ENCODE results near the gene MARS1. TPM values are rescaled to one million over a fixed set of nuclear protein-coding genes. Genes with fewer than 3 reads are reported as not detected.
"Not testable (repeated sequence)": the region's sequence is repeated elsewhere in the genome, so short reads cannot be mapped to it uniquely, and the experiment has no call there.

Gene MARS1
- total RNA-seq, 2 donors from 2014 or later = 575 to 653 TPM

- Mint-ChIP-seq H3K36me3 (ENCODE audit: insufficient read depth in 2 of 2) (peaks cover 19 to 45% of the 10 kb centered on the region in 2 donors), H3K4me1 (ENCODE audit: low read depth) (peaks cover 19% of the 10 kb centered on the region), H3K9me3 (no peaks in the 10 kb centered on the region), H3K27me3 (ENCODE audit: low read depth) (no peaks in the 10 kb centered on the region), H3K27ac (peak overlapping the region; percentile 31), H3K4me3 (no peak overlapping the region)
- DNase-seq = no peak
- no peak for ATAC-seq (replicated peaks in 1 of 2)
Observed at GRCh38 chr12:57513266-57513665, 25.4 kb downstream of the MARS1 start.

DNA sequence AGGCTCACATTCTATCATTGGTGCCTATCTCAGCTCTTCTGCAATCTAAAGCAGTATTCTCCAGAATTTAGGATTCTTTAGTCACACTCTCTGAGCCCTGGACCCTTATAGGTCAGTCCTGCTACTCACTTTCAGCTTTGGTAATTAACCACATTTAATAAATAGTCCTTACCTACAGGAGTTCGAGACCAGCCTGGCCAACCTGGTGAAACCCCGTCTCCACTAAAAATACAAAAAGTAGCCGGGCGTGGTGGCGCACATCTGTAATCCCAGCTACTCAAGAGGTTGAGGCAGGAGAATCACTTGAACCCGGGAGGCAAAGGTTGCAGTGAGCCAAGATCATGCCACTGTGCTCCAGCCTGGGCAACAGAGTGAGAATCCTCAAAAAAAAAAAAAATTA is 25.8 kb downstream of the MARS1 start:
- Mint-ChIP-seq H3K36me3 (ENCODE audit: insufficient read depth in 2 of 2) (peaks cover 22 to 49% of the 10 kb centered on the region in 2 donors), H3K4me1 (ENCODE audit: low read depth) (peaks cover 23% of the 10 kb centered on the region)
- H3K27me3 Mint-ChIP-seq (ENCODE audit: low read depth); ATAC-seq (replicated peaks in 1 of 2); H3K27ac Mint-ChIP-seq; H3K4me3 Mint-ChIP-seq; DNase-seq; H3K9me3 Mint-ChIP-seq: not testable (repeated sequence)

GRCh38 chr12:57514246-57514645 is 26.4 kb downstream of the MARS1 start:
- Mint-ChIP-seq H3K4me1 (ENCODE audit: low read depth) (peaks cover 28% of the 10 kb centered on the region), H3K36me3 (ENCODE audit: insufficient read depth in 2 of 2) (peaks cover 24 to 51% of the 10 kb centered on the region in 2 donors), H3K27ac (peak overlapping the region; percentile 71)
- DNase-seq; H3K9me3 Mint-ChIP-seq; ATAC-seq (replicated peaks in 1 of 2); H3K4me3 Mint-ChIP-seq; H3K27me3 Mint-ChIP-seq (ENCODE audit: low read depth): not testable (repeated sequence)

DNA sequence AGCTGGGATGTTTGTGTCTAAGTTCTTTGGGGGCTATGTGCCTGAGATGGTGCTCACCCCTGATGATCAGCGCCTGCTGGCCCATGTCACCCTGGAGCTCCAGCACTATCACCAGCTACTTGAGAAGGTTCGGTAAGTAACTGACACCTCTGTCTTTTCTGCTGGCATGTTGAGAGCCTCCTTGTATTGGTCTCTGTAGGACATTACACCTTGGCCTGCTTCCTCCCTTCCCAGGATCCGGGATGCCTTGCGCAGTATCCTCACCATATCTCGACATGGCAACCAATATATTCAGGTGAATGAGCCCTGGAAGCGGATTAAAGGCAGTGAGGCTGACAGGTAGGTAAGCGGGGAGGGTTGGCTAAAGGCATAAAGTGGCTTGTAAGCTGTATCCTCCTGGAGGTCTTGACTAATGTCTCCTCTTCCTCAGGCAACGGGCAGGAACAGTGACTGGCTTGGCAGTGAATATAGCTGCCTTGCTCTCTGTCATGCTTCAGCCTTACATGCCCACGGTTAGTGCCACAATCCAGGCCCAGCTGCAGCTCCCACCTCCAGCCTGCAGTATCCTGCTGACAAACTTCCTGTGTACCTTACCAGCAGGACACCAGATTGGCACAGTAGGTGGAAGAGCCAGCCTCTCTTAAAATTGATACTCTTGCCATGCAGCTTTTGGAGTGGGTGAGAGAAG is 27.0 kb downstream of the MARS1 start:
- no peak overlapping the region for H3K4me3 Mint-ChIP-seq
- H3K4me1 Mint-ChIP-seq (ENCODE audit: low read depth) = peaks cover 30% of the 10 kb centered on the region
- H3K27ac Mint-ChIP-seq = peak overlapping the region; percentile 99

GRCh38 chr12:57515408-57515933 is 27.6 kb downstream of the MARS1 start:
- peaks cover 30% of the 10 kb centered on the region for H3K4me1 Mint-ChIP-seq (ENCODE audit: low read depth)
- no peaks in the 10 kb centered on the region for H3K9me3 Mint-ChIP-seq
- ATAC-seq (replicated peaks in 1 of 2) (no peak), DNase-seq (no peak)
- H3K27me3 Mint-ChIP-seq (ENCODE audit: low read depth) = no peaks in the 10 kb centered on the region
- peak overlapping the region; percentile 99 for H3K27ac Mint-ChIP-seq
- H3K4me3 Mint-ChIP-seq = no peak overlapping the region
- peaks cover 26 to 53% of the 10 kb centered on the region in 2 donors for H3K36me3 Mint-ChIP-seq (ENCODE audit: insufficient read depth in 2 of 2)

More for the DNA sequence above, 27.0 kb downstream of the MARS1 start:
- Mint-ChIP-seq H3K36me3 (ENCODE audit: insufficient read depth in 2 of 2) (peaks cover 23 to 50% of the 10 kb centered on the region in 2 donors), H3K27me3 (ENCODE audit: low read depth) (no peaks in the 10 kb centered on the region), H3K9me3 (no peaks in the 10 kb centered on the region)
- ATAC-seq (replicated peaks in 1 of 2) (no peak), DNase-seq (no peak)

DNA sequence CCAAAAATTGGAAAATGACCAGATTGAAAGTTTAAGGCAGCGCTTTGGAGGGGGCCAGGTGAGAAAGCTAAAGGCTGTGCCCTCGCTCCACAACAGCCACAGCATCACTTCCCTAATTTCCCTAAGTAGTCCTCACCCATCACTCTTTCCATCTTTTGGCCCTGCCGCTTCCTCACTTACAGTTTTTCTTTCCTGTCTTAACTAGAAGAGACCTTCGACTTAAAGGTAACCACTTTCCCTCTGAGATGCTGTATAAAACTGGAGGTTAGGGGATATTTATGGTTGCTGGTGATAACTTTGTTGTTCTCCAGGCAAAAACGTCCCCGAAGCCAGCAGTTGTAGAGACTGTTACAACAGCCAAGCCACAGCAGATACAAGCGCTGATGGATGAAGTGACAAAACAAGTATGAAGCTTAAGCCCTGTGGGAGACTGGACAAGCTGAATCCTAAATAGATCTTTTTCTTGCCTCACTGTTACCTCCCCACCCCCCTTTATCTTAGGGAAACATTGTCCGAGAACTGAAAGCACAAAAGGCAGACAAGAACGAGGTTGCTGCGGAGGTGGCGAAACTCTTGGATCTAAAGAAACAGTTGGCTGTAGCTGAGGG is 28.2 kb downstream of the MARS1 start:
- ATAC-seq (replicated peaks in 1 of 2) (no peak), DNase-seq (no peak)
- Mint-ChIP-seq H3K4me3 (no peak overlapping the region), H3K36me3 (ENCODE audit: insufficient read depth in 2 of 2) (peaks cover 26 to 53% of the 10 kb centered on the region in 2 donors), H3K27me3 (ENCODE audit: low read depth) (no peaks in the 10 kb centered on the region), H3K4me1 (ENCODE audit: low read depth) (peaks cover 34% of the 10 kb centered on the region), H3K27ac (peak overlapping the region; percentile 99), H3K9me3 (no peaks in the 10 kb centered on the region)

- Mint-ChIP-seq H3K36me3 (ENCODE audit: insufficient read depth in 2 of 2) (peaks cover 26 to 53% of the 10 kb centered on the region in 2 donors), H3K4me1 (ENCODE audit: low read depth) (peaks cover 37% of the 10 kb centered on the region), H3K4me3 (peak overlapping the region in 1 of 2 donors; percentile 29), H3K27me3 (ENCODE audit: low read depth) (no peaks in the 10 kb centered on the region), H3K27ac (peak overlapping the region; percentile 99), H3K9me3 (no peaks in the 10 kb centered on the region)
- ATAC-seq (replicated peaks in 1 of 2) (no peak), DNase-seq (no peak)
Observed at GRCh38 chr12:57516617-57517153, 28.8 kb downstream of the MARS1 start.

GRCh38 chr12:57517187-57517586 is 29.3 kb downstream of the MARS1 start:
- Mint-ChIP-seq H3K36me3 (ENCODE audit: insufficient read depth in 2 of 2) (peaks cover 26 to 52% of the 10 kb centered on the region in 2 donors), H3K9me3 (no peaks in the 10 kb centered on the region), H3K4me3 (peak overlapping the region in 1 of 2 donors; percentile 98), H3K27me3 (ENCODE audit: low read depth) (no peaks in the 10 kb centered on the region), H3K4me1 (ENCODE audit: low read depth) (peaks cover 37% of the 10 kb centered on the region), H3K27ac (peak overlapping the region; percentile 99)
- ATAC-seq (replicated peaks in 1 of 2) (no peak), DNase-seq (no peak)

DNA sequence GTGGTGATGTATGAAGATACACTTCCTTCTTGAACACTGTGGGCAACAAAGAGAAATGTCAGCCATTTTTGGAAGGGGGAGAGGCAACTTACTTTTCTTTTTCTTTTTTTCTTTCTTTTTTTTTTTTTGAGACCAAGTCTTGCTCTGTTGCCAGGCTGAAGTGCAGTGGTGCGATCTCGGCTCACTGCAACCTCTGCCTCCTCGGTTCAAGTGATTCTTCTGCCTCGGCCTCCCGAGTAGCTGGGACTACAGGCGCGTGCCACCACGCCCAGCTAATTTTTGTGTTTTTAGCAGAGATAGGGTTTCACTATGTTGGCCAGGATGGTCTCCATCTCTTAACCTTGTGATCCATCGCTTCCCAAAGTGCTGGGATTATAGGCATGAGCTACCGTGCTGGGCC is 29.9 kb downstream of the MARS1 start:
- H3K27me3 Mint-ChIP-seq (ENCODE audit: low read depth); ATAC-seq (replicated peaks in 1 of 2); DNase-seq; H3K9me3 Mint-ChIP-seq: not testable (repeated sequence)
- Mint-ChIP-seq H3K4me3 (peak overlapping the region in 1 of 2 donors; percentile 98), H3K4me1 (ENCODE audit: low read depth) (peaks cover 38% of the 10 kb centered on the region), H3K36me3 (ENCODE audit: insufficient read depth in 2 of 2) (peaks cover 22 to 47% of the 10 kb centered on the region in 2 donors), H3K27ac (peak overlapping the region; percentile 99)

- Mint-ChIP-seq H3K27ac (peak overlapping the region; percentile 99), H3K9me3 (no peaks in the 10 kb centered on the region), H3K36me3 (ENCODE audit: insufficient read depth in 2 of 2) (peaks cover 22 to 41% of the 10 kb centered on the region in 2 donors), H3K27me3 (ENCODE audit: low read depth) (no peaks in the 10 kb centered on the region), H3K4me3 (peak overlapping the region; percentile 89 to 98), H3K4me1 (ENCODE audit: low read depth) (peaks cover 41% of the 10 kb centered on the region)
- DNase-seq (no peak), ATAC-seq (replicated peaks in 1 of 2) (no peak)
Observed at GRCh38 chr12:57518176-57518919, 30.5 kb downstream of the MARS1 start.

DNA sequence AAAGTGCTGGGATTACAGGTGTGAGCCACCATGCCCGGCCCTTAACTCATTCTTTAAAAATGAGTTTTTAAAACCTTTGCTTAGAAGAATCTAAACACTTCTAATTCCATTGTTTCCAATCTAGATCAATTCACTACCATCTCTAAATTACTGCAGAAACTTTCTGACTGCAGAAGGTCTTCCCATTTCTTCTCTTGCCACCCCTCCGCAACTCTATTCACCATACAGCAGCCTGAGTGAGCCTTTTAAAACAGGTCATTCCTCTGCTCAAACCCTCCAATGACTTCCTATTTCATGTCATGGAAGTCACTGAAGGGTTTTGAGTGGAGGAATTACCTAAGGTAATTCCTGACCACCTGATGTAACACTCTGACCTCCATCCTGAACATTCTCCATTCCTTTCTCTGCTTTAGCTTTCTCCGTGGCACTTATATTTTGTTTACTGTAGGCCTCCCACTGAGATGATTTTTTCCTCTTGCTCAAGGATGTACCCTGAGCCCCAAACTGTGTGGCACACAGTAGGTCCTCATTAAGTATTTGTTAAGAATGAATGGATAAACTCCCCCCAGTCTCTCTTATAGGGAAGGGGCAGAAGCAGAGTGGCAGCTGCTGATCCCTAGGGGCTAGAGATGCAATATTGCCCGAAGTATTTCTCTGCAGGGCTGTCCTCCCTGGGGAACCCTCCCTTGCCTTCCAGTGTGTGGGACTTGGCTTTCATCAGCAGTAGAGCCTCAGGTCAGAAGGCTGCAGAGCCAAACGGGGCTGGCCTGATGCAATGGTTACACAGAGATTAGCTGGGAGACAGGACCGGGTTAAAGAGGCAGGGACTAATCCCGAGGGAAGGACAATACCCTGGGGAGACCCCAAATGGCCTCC is 31.3 kb downstream of the MARS1 start:
- peak; percentile 35 to 49 for DNase-seq
- H3K4me3 Mint-ChIP-seq = peak overlapping the region; percentile 89 to 98
- peaks cover 22 to 41% of the 10 kb centered on the region in 2 donors for H3K36me3 Mint-ChIP-seq (ENCODE audit: insufficient read depth in 2 of 2)
- H3K27me3 Mint-ChIP-seq (ENCODE audit: low read depth) = no peaks in the 10 kb centered on the region
- no peak for ATAC-seq (replicated peaks in 1 of 2)
- H3K9me3 Mint-ChIP-seq = no peaks in the 10 kb centered on the region
- H3K27ac Mint-ChIP-seq = peak overlapping the region; percentile 99
- peaks cover 49% of the 10 kb centered on the region for H3K4me1 Mint-ChIP-seq (ENCODE audit: low read depth)

- no peaks in the 10 kb centered on the region for H3K9me3 Mint-ChIP-seq
- H3K4me1 Mint-ChIP-seq (ENCODE audit: low read depth) = peaks cover 54% of the 10 kb centered on the region
- H3K36me3 Mint-ChIP-seq (ENCODE audit: insufficient read depth in 2 of 2) = peaks cover 22 to 43% of the 10 kb centered on the region in 2 donors
- H3K27me3 Mint-ChIP-seq (ENCODE audit: low read depth) = no peaks in the 10 kb centered on the region
- DNase-seq (peak in 1 of 2 donors; percentile 63), ATAC-seq (replicated peaks in 1 of 2) (peak; percentile 0 to 3)
- peak overlapping the region; percentile 89 to 98 for H3K4me3 Mint-ChIP-seq
- H3K27ac Mint-ChIP-seq = peak overlapping the region; percentile 99
Observed at GRCh38 chr12:57519796-57520052, 31.9 kb downstream of the MARS1 start.

Data from activated T-cell treated with anti-CD3 and anti-CD28 coated beads, Interleukin-2, amount 50 U/mL, for 72 hours (primary cell).